Effector memory CD8-positive, alpha-beta T cell (primary cell): Measurements from ENCODE around the gene HOGA1.
"Not testable (repeated sequence)": the region's sequence is repeated elsewhere in the genome, so short reads cannot be mapped to it uniquely, and the experiment has no call there.

Experiments used
- ATAC-seq: fragments of 150-1000 bp; cut with Tn5 transposase; replicated peaks from 2 replicates; pipeline ENCODE4 v1.10.0; 2021; ENCODE audit warnings: mild to moderate bottlenecking, moderate library complexity
- DNase-seq, 3 experiments: peaks; one replicate each; pipeline ENCODE4 v3.0.0; 2021
- H3K27ac Mint-ChIP-seq, 2 donors: one replicate each; pipeline ENCODE4 v1.8.0; 2022; ENCODE audit warnings: mild to moderate bottlenecking in 2 of 2, mixed read lengths in 2 of 2, moderate library complexity in 2 of 2
- H3K27me3 Mint-ChIP-seq, 2 donors: one replicate each; pipeline ENCODE4 v1.8.0; 2022; ENCODE audit warnings: mixed read lengths in 2 of 2
- H3K36me3 Mint-ChIP-seq: one replicate; pipeline ENCODE4 v1.8.0; 2022; ENCODE audit warnings: mild to moderate bottlenecking, moderate library complexity, mixed read lengths; ENCODE audit not compliant: insufficient read depth
- H3K4me1 Mint-ChIP-seq, 2 donors: one replicate each; pipeline ENCODE4 v1.8.0; 2022; ENCODE audit warnings: low read depth in 2 of 2, mixed read lengths in 2 of 2
- H3K4me3 Mint-ChIP-seq, 2 donors: one replicate each; pipeline ENCODE4 v1.8.0; 2022; ENCODE audit warnings: mild to moderate bottlenecking in 2 of 2, mixed read lengths in 2 of 2, moderate library complexity in 2 of 2
- H3K9me3 Mint-ChIP-seq, 2 donors: one replicate each; pipeline ENCODE4 v1.8.0; 2022; ENCODE audit warnings: mixed read lengths in 2 of 2

Gene HOGA1

DNA sequence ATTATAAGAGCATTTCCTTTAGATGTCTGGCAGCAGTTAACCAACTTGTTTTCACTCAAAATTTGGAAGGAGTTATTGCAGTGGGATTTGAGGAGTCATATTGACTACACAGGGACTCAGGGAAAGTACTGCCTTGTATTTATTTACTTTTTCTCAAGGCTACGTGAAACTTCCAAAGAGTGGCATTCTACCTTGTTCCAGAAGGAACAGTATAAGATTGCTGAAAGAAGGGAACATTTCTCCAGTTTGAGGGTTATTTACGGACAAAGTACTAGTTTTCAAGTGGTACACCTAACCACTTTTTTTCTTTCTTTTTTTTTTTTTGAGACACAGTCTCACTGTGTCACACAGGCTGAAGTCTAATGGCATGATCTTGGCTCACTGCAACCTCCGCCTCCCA is 44.0 kb downstream of the HOGA1 start:
- Mint-ChIP-seq H3K27me3 (no peaks in the 10 kb centered on the region), H3K9me3 (no peaks in the 10 kb centered on the region), H3K4me3 (no peak overlapping the region), H3K36me3 (peaks cover 4% of the 10 kb centered on the region), H3K27ac (no peak overlapping the region), H3K4me1 (peaks cover 4 to 7% of the 10 kb centered on the region in 2 donors)
- ATAC-seq (no peak), DNase-seq (no peak)

DNA sequence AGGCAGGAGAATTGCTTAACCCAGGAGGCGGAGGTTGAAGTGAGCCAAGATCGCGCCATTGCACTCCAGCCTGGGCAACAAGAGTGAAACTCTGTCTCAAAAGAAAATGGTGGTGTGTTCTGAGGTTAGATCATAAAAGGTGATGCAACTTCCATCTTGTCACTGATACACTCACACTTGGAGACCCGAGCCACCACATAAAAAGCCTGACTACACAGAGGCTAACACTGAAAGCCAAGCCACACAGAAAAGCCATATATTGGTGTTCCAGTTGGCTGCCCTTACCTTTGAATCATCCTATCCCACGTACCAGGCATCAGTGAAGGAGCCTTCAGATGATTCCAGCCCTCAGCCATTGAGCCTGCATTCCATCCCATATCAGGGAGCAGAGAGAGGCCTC is 45.1 kb downstream of the HOGA1 start:
- no peaks in the 10 kb centered on the region for H3K9me3 Mint-ChIP-seq
- H3K4me3 Mint-ChIP-seq: no peak overlapping the region
- H3K36me3 Mint-ChIP-seq: peaks cover 15% of the 10 kb centered on the region
- H3K27me3 Mint-ChIP-seq: no peaks in the 10 kb centered on the region
- no peak for ATAC-seq
- DNase-seq: no peak
- H3K27ac Mint-ChIP-seq: no peak overlapping the region
- H3K4me1 Mint-ChIP-seq: peaks cover 11 to 14% of the 10 kb centered on the region in 2 donors

DNA sequence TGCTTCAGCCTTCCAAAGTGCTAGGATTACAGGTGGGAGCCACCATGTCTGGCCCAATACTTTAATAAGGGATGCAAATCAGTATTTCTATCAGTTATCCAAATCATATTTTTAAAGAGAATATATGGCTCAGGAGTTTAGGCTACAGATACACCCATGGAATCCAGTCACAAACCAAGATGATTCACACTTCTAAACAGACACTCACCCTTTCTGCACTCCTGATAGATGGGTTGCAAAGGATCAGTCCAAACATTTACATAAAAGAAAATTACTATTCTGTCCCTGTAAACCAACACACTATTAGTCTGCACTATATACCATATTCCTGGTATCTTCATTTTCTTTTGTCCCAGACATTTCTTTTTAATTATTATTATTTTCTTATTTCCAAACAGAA is 46.9 kb downstream of the HOGA1 start:
- peaks cover 15% of the 10 kb centered on the region for H3K36me3 Mint-ChIP-seq
- peaks cover 11 to 14% of the 10 kb centered on the region in 2 donors for H3K4me1 Mint-ChIP-seq
- no peak overlapping the region for H3K4me3 Mint-ChIP-seq
- no peaks in the 10 kb centered on the region for H3K9me3 Mint-ChIP-seq
- DNase-seq: no peak
- no peaks in the 10 kb centered on the region for H3K27me3 Mint-ChIP-seq
- ATAC-seq: no peak
- H3K27ac Mint-ChIP-seq: no peak overlapping the region

DNA sequence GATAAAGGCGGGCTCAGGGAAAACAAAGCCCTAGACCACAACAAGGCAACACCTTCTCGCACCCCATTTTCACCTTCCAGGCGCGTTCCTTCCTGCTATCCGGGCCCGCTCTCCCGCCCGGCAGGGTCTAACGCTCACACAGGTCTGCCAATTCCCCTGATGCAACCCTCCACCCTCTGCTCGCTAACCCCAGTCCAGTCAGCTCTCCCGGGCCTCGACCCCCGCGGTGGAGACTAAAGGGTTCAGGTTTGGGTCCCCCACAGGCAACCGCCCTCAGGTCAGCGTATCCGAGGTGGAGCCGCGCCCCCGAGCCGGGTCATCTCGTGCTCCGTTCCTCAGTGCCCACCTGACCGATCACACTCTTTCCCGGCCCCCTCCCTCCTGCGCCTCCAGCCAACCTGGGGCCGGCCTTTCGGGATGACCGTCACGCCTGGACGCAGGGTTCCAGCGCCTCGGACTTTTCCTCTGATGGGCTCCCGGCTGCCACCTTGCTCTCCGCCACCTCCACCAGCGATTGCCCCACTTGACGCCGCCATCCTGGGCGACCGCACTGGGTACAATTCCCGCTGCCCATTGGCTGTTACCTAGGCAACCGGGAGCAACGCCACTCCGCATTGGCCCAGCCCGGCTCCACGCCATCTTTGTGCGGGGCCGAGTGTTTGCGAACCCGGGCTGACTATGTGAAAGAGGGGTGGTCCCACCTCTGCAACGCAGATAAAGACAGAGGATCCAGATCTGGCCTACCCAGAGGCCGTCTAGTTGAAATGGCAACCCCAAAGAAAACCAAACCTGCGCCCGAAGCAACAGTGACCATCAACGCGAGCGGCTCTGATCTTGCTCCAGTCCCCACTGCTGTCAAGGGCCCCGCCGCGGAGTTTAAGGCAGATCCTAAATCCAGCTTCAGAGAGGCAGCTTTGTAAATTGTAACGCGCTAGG is 49.0 kb downstream of the HOGA1 start, which contains the start of gene MORN4:
MORN4 (minus strand) TSS at position 552 of the 936 bp plus-strand sequence. CDS start 13,847 bp downstream, outside the sequence.
- Mint-ChIP-seq H3K27ac (peak within 1 kb of the TSS; percentile 82 to 88), H3K4me3 (peak within 1 kb of the TSS; percentile 95 to 99), H3K9me3 (no peaks in the 10 kb centered on the region), H3K4me1 (peaks cover 11 to 14% of the 10 kb centered on the region in 2 donors), H3K27me3 (no peaks in the 10 kb centered on the region), H3K36me3 (peaks cover 15% of the 10 kb centered on the region)
- ATAC-seq: peak; percentile 100
- DNase-seq: peak; percentile 86 to 90 (median 89)

DNA sequence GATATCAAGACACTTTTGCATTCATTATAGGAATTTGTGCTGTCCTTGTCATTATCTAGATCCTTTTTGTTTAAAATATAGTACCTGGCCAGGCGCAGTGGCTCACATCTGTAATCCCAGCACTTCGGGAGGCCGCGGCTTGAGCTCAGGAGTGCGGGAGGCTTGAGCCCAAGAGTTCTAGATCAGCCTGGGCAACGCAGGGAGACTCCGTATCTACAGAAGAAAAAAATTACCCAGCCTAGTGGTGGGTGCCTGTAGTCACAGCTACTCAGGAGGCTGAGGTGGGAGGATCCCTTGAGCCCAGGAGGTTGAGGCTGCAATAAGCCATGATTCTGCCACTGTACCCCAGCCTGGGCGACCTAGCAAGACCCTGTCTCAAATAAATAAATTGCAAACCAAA is 49.7 kb downstream of the HOGA1 start:
- peaks cover 15% of the 10 kb centered on the region for H3K36me3 Mint-ChIP-seq
- H3K4me3 Mint-ChIP-seq: peak overlapping the region; percentile 95 to 99
- no peaks in the 10 kb centered on the region for H3K9me3 Mint-ChIP-seq
- peaks cover 11 to 14% of the 10 kb centered on the region in 2 donors for H3K4me1 Mint-ChIP-seq
- DNase-seq: no peak
- H3K27me3 Mint-ChIP-seq: no peaks in the 10 kb centered on the region
- no peak for ATAC-seq
- peak overlapping the region in 1 of 2 donors; percentile 88 for H3K27ac Mint-ChIP-seq

DNA sequence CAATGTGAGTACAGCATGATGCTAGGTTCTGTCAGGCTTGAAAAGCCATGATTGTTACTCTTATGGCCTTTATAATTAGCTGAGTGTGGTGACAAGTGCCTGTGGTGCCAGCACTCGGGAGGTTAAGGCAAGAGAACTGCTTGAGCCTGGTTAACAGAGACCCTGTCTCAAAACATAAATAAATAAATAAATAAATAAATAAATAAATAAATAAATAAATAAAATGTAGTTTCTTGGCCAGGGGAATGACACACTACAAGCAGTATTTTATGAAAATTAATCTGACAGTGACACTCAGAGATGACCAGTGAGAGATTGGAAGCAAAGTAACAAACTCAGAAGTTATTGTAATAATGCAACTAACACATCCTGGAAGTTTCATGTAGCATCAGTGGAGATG is 51.4 kb downstream of the HOGA1 start:
- H3K27ac Mint-ChIP-seq: no peak overlapping the region
- ATAC-seq: no peak
- DNase-seq: no peak
- H3K4me3 Mint-ChIP-seq: no peak overlapping the region
- no peaks in the 10 kb centered on the region for H3K9me3 Mint-ChIP-seq
- peaks cover 19% of the 10 kb centered on the region for H3K36me3 Mint-ChIP-seq
- H3K27me3 Mint-ChIP-seq: no peaks in the 10 kb centered on the region
- peaks cover 14% of the 10 kb centered on the region in 2 donors for H3K4me1 Mint-ChIP-seq

DNA sequence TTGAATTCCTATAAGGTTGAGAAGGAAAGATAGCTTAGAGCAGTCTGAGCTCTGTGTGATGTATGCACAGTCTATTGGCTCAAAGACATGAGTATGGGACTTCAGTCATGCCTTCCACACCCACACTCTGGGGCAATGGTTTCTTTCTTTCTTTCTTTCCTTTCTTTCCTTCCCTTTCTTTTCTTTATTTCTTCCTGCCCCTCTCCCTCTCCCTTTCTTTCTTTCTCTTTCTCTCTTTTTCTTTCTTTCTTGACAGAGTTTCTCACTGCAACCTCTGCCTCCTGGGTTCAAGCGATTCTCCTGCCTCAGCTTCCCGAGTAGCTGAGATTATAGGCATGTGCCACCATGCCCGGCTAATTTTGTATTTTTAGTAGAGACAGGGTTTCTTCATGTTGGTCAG is 54.9 kb downstream of the HOGA1 start:
- H3K9me3 Mint-ChIP-seq, ATAC-seq, DNase-seq, H3K27me3 Mint-ChIP-seq, H3K27ac Mint-ChIP-seq, H3K4me3 Mint-ChIP-seq: not testable (repeated sequence)
- Mint-ChIP-seq H3K36me3 (peaks cover 12% of the 10 kb centered on the region), H3K4me1 (peaks cover 16 to 25% of the 10 kb centered on the region in 2 donors)

DNA sequence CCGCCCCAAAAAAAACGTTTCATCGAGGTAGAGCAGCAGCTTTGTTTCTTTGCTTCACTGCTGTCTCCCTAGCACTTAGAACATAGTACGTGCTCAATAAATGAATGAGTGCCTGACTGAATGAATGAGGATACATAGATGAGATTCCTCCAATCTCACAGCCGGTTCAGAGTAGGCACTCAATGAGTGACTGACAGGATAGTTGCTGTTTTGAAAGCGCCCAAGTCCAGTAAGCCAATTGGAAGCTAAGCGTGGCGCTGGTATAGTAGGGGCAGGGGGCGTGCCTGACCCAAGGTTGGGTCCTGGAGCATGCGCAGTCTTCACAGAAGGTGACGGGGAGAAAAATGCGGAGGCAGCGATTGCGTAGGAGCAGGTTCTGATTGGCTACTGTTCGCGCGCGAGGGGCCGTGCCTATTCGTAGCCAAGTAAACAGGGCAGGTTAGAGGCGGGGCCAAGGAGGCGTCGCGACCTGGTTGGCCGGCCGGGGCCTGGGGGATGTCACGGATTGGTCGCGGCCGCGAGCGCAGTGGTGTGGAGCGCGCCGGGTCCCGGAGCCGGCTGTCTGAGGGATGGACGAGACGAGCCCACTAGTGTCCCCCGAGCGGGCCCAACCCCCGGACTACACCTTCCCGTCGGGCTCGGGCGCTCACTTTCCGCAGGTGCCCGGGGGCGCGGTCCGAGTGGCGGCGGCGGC is 56.1 kb downstream of the HOGA1 start, which contains the start of gene PI4K2A:
PI4K2A (plus strand) TSS at position 498 of the 694 bp plus-strand sequence; CDS start at position 570, 72 bp downstream.
- ATAC-seq (peak; percentile 95), DNase-seq (peak; percentile 97 to 98 (median 97))
- H3K27me3 Mint-ChIP-seq: no peaks in the 10 kb centered on the region
- H3K27ac Mint-ChIP-seq: peak within 1 kb of the TSS; percentile 61 to 82
- peaks cover 10% of the 10 kb centered on the region for H3K36me3 Mint-ChIP-seq
- peaks cover 16 to 25% of the 10 kb centered on the region in 2 donors for H3K4me1 Mint-ChIP-seq
- peak within 1 kb of the TSS; percentile 90 to 97 for H3K4me3 Mint-ChIP-seq
- H3K9me3 Mint-ChIP-seq: no peaks in the 10 kb centered on the region

DNA sequence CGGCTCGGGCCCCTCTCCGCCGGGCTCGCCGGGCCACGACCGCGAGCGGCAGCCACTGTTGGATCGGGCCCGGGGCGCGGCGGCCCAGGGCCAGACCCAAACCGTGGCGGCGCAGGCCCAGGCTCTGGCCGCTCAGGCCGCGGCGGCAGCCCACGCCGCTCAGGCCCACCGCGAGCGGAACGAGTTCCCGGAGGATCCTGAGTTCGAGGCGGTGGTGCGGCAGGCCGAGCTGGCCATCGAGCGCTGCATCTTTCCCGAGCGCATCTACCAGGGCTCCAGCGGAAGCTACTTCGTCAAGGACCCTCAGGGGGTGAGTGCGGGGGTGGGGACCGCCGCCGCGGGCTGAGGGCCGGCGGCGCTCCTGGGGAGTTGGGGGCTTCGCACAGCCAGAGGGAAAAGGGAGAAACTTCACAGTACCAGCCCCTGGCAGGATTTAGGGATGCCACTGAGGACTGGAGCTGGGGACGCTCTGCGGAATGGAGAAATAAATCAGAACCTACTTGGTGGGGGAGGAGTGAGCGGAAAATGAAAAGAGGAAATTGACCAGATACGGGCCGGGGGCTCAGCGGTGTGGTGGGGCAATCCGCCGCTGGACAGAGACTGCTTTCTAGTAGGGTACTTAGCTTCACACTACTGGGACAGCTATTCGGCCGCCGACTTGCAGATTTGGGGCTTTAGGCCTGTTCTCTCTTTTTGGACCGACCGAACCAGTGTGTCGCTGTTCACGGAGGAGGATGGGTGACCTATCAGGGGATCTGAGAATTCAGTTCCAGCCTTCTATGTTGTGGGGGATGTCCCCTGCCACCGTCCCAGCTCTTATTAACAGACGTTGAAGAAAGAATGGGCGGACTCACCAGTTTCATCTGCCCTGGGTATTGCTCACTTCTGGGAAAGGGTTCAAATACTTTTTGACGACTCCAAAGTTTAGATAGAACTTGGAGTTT is 57.0 kb downstream of the HOGA1 start:
- Mint-ChIP-seq H3K36me3 (peaks cover 14% of the 10 kb centered on the region), H3K4me3 (peak overlapping the region; percentile 90 to 97), H3K27me3 (no peaks in the 10 kb centered on the region), H3K9me3 (no peaks in the 10 kb centered on the region), H3K4me1 (peaks cover 16 to 29% of the 10 kb centered on the region in 2 donors), H3K27ac (peak overlapping the region; percentile 61 to 82)
- peak in 2 of 3 experiments; percentile 9 to 10 for DNase-seq
- peak; percentile 16 for ATAC-seq

DNA sequence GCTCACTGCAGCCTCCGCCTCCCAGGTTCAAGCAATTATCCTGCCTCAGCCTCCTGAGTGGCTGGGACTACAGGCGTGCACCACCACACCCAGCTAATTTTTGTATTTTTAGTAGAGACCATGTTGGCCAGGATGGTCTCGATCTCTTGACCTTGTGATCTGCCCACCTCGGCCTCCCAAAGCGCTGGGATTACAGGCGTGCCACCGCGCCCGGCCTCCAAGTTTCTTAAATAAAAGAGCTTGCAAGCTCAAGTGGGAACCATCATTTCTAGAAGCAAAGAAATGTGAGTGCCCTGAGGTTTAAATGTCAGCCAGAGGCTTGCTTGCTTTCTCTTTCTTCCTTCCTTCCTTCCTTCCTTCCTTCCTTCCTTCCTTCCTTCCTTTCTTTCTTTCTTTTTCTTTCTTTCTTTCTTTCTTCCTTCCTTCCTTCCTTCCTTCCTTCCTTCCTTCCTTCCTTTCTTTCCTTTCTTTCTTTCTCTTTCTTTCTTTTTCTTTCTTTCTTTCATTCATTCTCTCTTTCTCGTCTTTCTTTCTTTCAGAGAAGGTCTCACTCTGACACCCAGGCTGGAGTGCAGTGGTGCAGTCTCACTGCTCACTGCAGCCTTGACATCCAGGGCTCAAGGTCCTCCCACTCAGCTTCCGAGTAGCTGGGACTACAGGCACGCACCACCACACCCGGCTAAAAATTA is 58.4 kb downstream of the HOGA1 start:
- DNase-seq, ATAC-seq, H3K27me3 Mint-ChIP-seq, H3K9me3 Mint-ChIP-seq: not testable (repeated sequence)
- Mint-ChIP-seq H3K36me3 (peaks cover 19% of the 10 kb centered on the region), H3K27ac (peak overlapping the region in 1 of 2 donors; percentile 91), H3K4me3 (peak overlapping the region; percentile 90 to 97), H3K4me1 (peaks cover 18 to 36% of the 10 kb centered on the region in 2 donors)

DNA sequence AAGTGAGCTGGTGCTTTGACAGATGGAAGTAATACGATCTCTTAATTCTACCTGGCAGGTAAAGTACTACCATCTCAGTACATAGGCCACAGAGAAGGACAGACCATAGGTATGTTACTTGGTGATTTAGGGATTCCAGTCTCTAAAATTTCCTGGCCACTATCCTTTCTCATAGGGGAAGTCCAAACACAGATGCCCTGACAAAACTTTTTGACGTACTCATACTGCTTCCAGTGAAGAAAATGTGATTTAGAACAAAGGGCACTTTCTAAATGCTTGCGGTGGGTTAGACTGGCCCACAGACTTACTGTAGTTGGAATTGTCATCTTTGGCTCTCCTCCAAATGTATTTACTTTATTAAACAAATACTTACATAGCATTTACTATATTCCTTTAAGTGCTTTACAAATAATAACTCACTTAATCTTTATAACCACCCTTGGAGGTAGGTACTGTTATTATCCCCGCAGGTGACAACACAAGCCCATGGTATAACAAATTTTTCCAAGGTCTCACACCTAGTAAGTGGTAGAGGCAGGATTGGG is 59.3 kb downstream of the HOGA1 start:
- Mint-ChIP-seq H3K27me3 (no peaks in the 10 kb centered on the region), H3K27ac (peak overlapping the region in 1 of 2 donors; percentile 91), H3K9me3 (no peaks in the 10 kb centered on the region), H3K36me3 (peaks cover 19% of the 10 kb centered on the region), H3K4me3 (peak overlapping the region; percentile 90 to 97), H3K4me1 (peaks cover 23 to 40% of the 10 kb centered on the region in 2 donors)
- no peak for ATAC-seq
- DNase-seq: no peak

DNA sequence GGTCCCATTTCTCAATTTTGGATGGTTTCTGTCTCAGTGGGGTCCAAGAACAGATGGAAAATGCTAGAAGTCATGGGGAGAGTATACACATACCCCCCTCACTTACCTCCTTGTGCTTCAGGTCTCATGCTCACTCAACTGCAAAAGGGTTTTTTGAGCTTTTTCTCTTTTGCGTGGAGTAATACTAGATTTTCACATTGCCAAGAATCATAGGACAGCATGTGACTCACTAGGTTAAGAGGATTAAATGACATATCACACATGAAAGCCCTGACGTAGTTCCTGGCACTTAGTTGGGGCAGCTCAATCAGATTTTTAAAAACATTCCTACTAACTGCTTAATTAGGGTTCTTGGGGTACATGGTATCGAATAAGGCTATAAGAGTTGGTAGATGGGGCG is 60.7 kb downstream of the HOGA1 start:
- Mint-ChIP-seq H3K4me1 (peaks cover 33 to 49% of the 10 kb centered on the region in 2 donors), H3K27me3 (no peaks in the 10 kb centered on the region), H3K9me3 (no peaks in the 10 kb centered on the region), H3K4me3 (no peak overlapping the region), H3K27ac (no peak overlapping the region), H3K36me3 (peaks cover 22% of the 10 kb centered on the region)
- no peak for DNase-seq
- ATAC-seq: no peak
